Rectal smooth muscle tissue (tissue), 1 donor: ENCODE data around the gene BCL10.
"Not testable (repeated sequence)": the region's sequence is repeated elsewhere in the genome, so short reads cannot be mapped to it uniquely, and the experiment has no call there.

Experiments used
- H3K27ac ChIP-seq: one replicate; pipeline ENCODE4 v1.7.0; 2013; ENCODE audit warnings: low read depth, low read length, inconsistent platforms
- H3K27me3 ChIP-seq: one replicate; pipeline ENCODE4 v1.7.0; 2013; ENCODE audit warnings: low read length; ENCODE audit not compliant: control insufficient read depth, insufficient read depth
- H3K36me3 ChIP-seq: one replicate; pipeline ENCODE4 v1.7.0; 2013; ENCODE audit warnings: low read length; ENCODE audit not compliant: control insufficient read depth, insufficient read depth
- H3K4me1 ChIP-seq: one replicate; pipeline ENCODE4 v1.7.0; 2013; ENCODE audit warnings: low read length; ENCODE audit not compliant: control insufficient read depth, insufficient read depth
- H3K4me3 ChIP-seq: one replicate; pipeline ENCODE4 v1.7.0; 2013; ENCODE audit warnings: low read length
- H3K9ac ChIP-seq: one replicate; pipeline ENCODE4 v1.7.0; 2013; ENCODE audit warnings: low read length

Gene BCL10

GRCh38 chr1:85276978-85277639, 677 bp upstream of the BCL10 start:
- H3K27ac ChIP-seq, result peak overlapping the region; percentile 92
- H3K36me3 ChIP-seq, result peaks cover 3% of the 10 kb centered on the region
- peak overlapping the region; percentile 82 for H3K4me3 ChIP-seq
- H3K9ac ChIP-seq, result peak overlapping the region; percentile 22
- H3K4me1 ChIP-seq, result peaks cover 15% of the 10 kb centered on the region
- H3K27me3 ChIP-seq, result no peaks in the 10 kb centered on the region

GRCh38 chr1:85275701-85276214, 674 bp downstream of the BCL10 start:
- Histone ChIP-seq H3K4me1 (peaks cover 15% of the 10 kb centered on the region), H3K36me3 (peaks cover 7% of the 10 kb centered on the region), H3K4me3 (peak overlapping the region; percentile 91), H3K9ac (peak overlapping the region; percentile 98), H3K27me3 (no peaks in the 10 kb centered on the region), H3K27ac (peak overlapping the region; percentile 95)

- Histone ChIP-seq H3K27me3 (no peaks in the 10 kb centered on the region), H3K4me3 (peak overlapping the region; percentile 91), H3K27ac (no peak overlapping the region), H3K9ac (no peak overlapping the region), H3K36me3 (peaks cover 10% of the 10 kb centered on the region), H3K4me1 (peaks cover 15% of the 10 kb centered on the region)
Observed at GRCh38 chr1:85274969-85275453, 1.4 kb downstream of the BCL10 start.

GRCh38 chr1:85273397-85273796, 3.0 kb downstream of the BCL10 start:
- no peak overlapping the region for H3K4me3 ChIP-seq
- H3K9ac ChIP-seq, result no peak overlapping the region
- peaks cover 15% of the 10 kb centered on the region for H3K4me1 ChIP-seq
- H3K36me3 ChIP-seq, result peaks cover 21% of the 10 kb centered on the region
- H3K27me3 ChIP-seq, result no peaks in the 10 kb centered on the region
- no peak overlapping the region for H3K27ac ChIP-seq

- Histone ChIP-seq H3K9ac (no peak overlapping the region), H3K4me1 (no peaks in the 10 kb centered on the region), H3K27ac (no peak overlapping the region), H3K36me3 (peaks cover 24% of the 10 kb centered on the region), H3K4me3 (no peak overlapping the region), H3K27me3 (no peaks in the 10 kb centered on the region)
Observed at GRCh38 chr1:85268801-85269585, 7.4 kb downstream of the BCL10 start.

GRCh38 chr1:85267313-85267712, 9.1 kb downstream of the BCL10 start:
- peaks cover 21% of the 10 kb centered on the region for H3K36me3 ChIP-seq
- no peak overlapping the region for H3K4me3 ChIP-seq
- H3K4me1 ChIP-seq, result no peaks in the 10 kb centered on the region
- H3K27ac ChIP-seq, result no peak overlapping the region
- H3K27me3 ChIP-seq, result no peaks in the 10 kb centered on the region
- H3K9ac ChIP-seq, result no peak overlapping the region

GRCh38 chr1:85264150-85264549, 12.3 kb downstream of the BCL10 start:
- no peak overlapping the region for H3K27ac ChIP-seq
- H3K4me1 ChIP-seq, result no peaks in the 10 kb centered on the region
- H3K4me3 ChIP-seq, result no peak overlapping the region
- H3K36me3 ChIP-seq, result peaks cover 7% of the 10 kb centered on the region
- no peaks in the 10 kb centered on the region for H3K27me3 ChIP-seq
- H3K9ac ChIP-seq, result no peak overlapping the region

GRCh38 chr1:85262985-85263384, 13.4 kb downstream of the BCL10 start:
- no peak overlapping the region for H3K9ac ChIP-seq
- H3K27ac ChIP-seq, result no peak overlapping the region
- H3K27me3 ChIP-seq, result no peaks in the 10 kb centered on the region
- peaks cover 5% of the 10 kb centered on the region for H3K4me1 ChIP-seq
- H3K36me3 ChIP-seq, result peaks cover 3% of the 10 kb centered on the region
- no peak overlapping the region for H3K4me3 ChIP-seq

GRCh38 chr1:85259912-85260274, 16.5 kb downstream of the BCL10 start:
- Histone ChIP-seq H3K27ac (peak overlapping the region; percentile 68), H3K4me3 (peak overlapping the region; percentile 95), H3K27me3 (no peaks in the 10 kb centered on the region), H3K4me1 (peaks cover 5% of the 10 kb centered on the region), H3K36me3 (no peaks in the 10 kb centered on the region), H3K9ac (no peak overlapping the region)

GRCh38 chr1:85259118-85259911, 17.1 kb downstream of the BCL10 start, which contains the start of gene C1orf52:
C1orf52 (minus strand) TSS chr1:85259662; CDS start chr1:85259633, 29 bp downstream.
- Histone ChIP-seq H3K27ac (peak within 1 kb of the TSS; percentile 68), H3K9ac (peak within 1 kb of the TSS; percentile 83), H3K4me3 (peak within 1 kb of the TSS; percentile 95), H3K36me3 (no peaks in the 10 kb centered on the region), H3K27me3 (no peaks in the 10 kb centered on the region), H3K4me1 (peaks cover 5% of the 10 kb centered on the region)

- Histone ChIP-seq H3K4me3 (peak overlapping the region; percentile 95), H3K36me3 (no peaks in the 10 kb centered on the region), H3K27ac (no peak overlapping the region), H3K4me1 (peaks cover 5% of the 10 kb centered on the region), H3K27me3 (no peaks in the 10 kb centered on the region), H3K9ac (no peak overlapping the region)
Observed at GRCh38 chr1:85258536-85259117, 17.8 kb downstream of the BCL10 start.

GRCh38 chr1:85249042-85249441, 27.4 kb downstream of the BCL10 start:
- not testable (repeated sequence) for H3K4me1 ChIP-seq, H3K4me3 ChIP-seq, H3K27me3 ChIP-seq, H3K36me3 ChIP-seq, H3K9ac ChIP-seq, H3K27ac ChIP-seq
